GM18505 (cell line): Measurements from ENCODE around the gene GSE1.

Experiments
- ATAC-seq: cut with Tn5 transposase; IDR thresholded peaks from one replicate; pipeline ENCODE4 v1.9.1; 2021; ENCODE audit not compliant: unreplicated experiment
- POLR2A ChIP-seq: IDR thresholded peaks from 4 replicates; pipeline ENCODE4 v1.6.1; 2011; ENCODE audit warnings: borderline replicate concordance; ENCODE audit not compliant: insufficient read depth, insufficient read length; ENCODE audit errors: extremely low read depth

GSE1 gene

DNA sequence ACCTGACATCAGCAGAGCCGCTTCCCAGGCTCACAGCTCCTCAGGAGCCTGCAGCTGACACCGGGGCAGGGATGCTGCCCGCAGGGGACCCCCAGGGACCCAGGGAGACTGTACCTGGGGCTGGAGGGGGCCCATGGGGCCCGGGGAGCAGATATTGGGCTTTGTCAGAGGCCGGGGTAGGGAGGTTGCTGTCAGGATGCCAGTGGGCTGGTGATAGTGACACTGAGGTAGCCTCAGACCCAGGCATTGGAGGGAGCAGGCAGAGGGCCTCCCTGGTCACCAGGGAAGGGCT is 15.1 kb downstream of the GSE1 start:
- no peak for ATAC-seq
- no peak for TF ChIP-seq POLR2A

DNA sequence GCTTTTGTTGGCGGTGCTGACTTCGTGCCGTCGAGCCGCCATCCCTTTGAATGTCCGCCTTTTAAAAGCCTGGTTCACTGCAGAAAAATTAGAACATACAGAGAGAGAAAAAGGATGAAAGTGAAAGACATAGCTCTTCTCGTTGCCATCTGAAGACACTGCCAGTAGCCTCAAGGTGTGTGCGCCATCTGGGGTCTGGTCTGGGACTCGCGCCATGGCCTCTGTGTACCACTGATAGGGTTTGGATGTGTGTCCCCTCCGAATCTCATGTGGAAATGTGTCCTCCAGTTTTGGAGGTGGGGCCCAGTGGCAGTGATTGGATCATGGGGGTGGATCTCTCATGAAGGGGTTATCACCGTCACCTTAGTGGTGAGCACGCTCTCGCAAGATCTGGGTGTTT is 15.5 kb downstream of the GSE1 start:
- no peak for TF ChIP-seq POLR2A
- no peak for ATAC-seq

DNA sequence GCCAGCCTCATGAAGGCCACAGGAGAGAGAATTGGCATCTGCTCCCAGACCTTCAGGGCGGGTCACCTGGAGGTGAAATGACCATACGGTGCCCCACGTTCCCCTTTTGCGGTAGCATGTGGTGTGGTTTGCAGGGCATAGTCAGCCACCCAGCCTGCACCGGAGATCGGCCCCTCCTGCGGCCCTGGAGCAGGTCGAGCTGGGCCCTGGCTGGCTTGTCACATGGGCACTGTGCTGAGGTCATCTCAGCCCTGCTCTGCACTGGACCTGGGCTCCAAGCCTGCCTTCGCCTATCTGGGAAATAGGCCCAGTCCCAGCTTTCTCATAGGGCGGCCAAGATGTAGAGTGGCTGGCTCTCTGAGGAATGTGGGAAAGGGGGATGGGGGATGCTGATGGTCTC is 16.2 kb downstream of the GSE1 start:
- ATAC-seq, result no peak
- no peak for TF ChIP-seq POLR2A

DNA sequence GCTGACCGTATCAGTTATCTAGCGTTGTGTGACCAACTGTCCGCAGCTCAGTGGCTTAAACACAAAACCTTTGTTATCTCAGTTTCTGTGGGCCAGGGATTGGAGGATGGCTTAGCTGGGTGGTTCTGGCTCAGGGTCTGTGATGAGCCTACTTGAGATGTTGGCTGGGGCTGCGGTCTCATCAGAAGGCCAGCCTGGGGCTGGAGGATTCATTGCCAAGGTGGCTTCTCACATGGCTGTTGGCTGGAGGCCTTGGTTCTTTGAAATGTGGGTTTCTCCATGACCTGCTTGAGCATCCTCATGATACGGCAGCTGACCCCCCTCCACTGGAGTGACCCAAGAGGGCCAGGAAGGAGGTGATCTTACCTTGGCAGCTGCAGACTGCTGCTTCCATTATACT is 16.7 kb downstream of the GSE1 start:
- ATAC-seq, result no peak
- TF ChIP-seq POLR2A, result no peak

DNA sequence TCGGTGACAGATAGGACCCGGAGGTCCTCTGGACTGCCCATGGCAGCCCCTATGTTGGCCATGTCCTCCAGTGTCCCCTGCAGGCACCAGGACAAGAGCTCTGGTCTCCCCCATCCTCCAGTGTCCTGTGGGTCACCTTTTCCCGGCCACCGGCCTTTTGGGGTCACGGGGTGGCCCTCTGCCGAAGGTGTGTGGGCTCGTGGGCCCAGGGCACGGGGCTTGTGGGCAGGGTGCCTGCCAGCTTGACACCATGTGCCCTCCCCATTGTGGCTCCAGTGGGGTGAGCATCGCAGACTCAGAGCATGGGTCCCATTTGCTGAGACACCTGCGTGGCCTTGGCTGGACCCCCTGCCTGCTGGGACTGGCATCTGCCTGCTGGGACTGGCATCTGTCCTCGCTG is 18.1 kb downstream of the GSE1 start:
- no peak for TF ChIP-seq POLR2A
- ATAC-seq, result no peak

- no peak for TF ChIP-seq POLR2A
- no peak for ATAC-seq
Measured at GRCh38 chr16:85631802-85632393, 18.8 kb downstream of the GSE1 start.

DNA sequence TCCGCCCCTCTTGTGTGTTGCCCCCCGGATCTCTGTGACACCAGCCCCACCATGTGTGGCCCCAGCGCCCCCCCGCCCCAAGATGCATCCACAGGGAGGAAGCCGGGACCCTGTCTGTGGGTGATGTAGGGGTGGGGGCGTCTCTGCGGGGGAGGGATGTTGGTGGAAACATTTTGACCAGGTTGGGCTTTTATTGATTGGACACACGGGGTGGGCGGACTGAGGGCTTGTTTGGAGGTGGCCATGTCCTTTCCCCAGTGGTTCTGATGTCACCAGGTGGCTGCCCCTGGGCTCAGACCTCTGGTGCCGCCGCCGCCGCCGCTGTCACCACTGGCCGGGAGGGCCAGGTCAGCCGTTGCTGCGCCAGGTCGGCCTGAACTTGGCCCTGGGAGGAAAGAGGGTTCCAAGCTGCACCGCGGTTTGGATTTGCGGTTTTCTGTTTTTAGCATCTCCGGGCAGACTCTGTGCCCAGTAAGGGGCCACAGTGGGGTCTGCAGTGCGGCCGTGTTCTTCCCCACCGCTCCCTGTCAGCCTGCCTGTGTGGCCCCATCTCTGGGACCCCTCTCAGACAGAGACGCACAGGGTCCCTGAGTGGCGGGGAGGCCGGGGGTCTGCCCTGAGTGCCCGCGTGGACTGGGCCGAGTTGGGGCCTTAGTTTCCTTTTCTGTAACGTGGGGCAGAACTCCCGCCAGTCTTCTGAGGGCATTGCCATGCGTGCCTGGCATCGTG is 19.8 kb downstream of the GSE1 start:
- no peak for ATAC-seq

GRCh38 chr16:85633438-85633743 is 20.3 kb downstream of the GSE1 start:
- no peak for ATAC-seq
- TF ChIP-seq POLR2A, result no peak

More for the DNA sequence above, 19.8 kb downstream of the GSE1 start:
- TF ChIP-seq POLR2A, result no peak

GRCh38 chr16:85633888-85634287 is 20.8 kb downstream of the GSE1 start:
- no peak for ATAC-seq
- TF ChIP-seq POLR2A, result no peak

- TF ChIP-seq POLR2A, result no peak
- no peak for ATAC-seq
Measured at GRCh38 chr16:85634747-85635544, 21.8 kb downstream of the GSE1 start.

GRCh38 chr16:85635545-85636140 is 22.5 kb downstream of the GSE1 start:
- ATAC-seq, result no peak

DNA sequence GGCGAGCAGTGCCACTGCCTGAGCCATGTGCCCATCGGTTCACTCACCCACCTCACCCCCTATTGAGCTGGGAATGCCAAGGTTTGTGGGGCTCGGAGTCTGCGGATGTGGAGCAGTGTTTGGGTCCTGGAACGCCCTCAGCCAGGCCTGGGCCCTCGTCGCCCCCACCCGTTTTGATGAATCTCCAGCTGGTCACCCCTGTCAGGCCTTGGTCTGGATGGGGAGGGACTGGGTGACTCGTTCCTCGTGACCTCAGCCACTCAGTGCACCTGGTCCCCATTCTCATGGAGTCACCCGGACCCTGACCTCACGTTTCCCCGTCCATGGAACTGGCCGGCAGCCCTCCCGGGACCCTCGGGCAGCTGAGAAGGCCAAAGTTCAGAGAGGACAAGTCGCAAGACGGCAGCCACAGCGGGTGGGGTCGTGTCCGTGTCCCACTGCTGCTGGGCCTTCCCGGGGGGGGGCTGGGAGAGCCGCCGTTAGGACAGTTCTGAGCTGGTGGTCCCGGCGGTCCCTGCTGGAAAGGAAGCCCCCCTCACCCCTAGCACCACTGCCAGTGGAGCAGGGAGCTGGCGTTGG is 23.2 kb downstream of the GSE1 start:
- no peak for ATAC-seq
- TF ChIP-seq POLR2A, result no peak

More at GRCh38 chr16:85635545-85636140, 22.5 kb downstream of the GSE1 start:
- TF ChIP-seq POLR2A, result no peak

GRCh38 chr16:85637061-85637807 is 24.1 kb downstream of the GSE1 start:
- TF ChIP-seq POLR2A, result no peak
- ATAC-seq, result no peak
